ENCODE measurements around the gene ACSF3. TPM values are rescaled to one million over a fixed set of nuclear protein-coding genes. Genes with fewer than 3 reads are reported as not detected.
A peak's percentile ranks its signal among the peaks of the same experiment; 100 is the strongest.

Gene ACSF3
- total RNA-seq, 2 experiments from 2014 or later = 112 to 143 TPM

GRCh38 chr16:89094880-89095258, 1.2 kb downstream of the ACSF3 start:
- H4K20me1 ChIP-seq (ENCODE audit: insufficient read depth, low read length) = no peaks in the 10 kb centered on the region

GRCh38 chr16:89095491-89095951, 1.9 kb downstream of the ACSF3 start:
- DNase-seq (ENCODE audit: low spot score) = peak; percentile 82
- no TSS peak for BruUV-seq (replicated peaks)
- Histone ChIP-seq H3K79me2 (ENCODE audit: insufficient read depth, low read depth, low read length) (peaks cover 55% of the 10 kb centered on the region), H3K9me2 (ENCODE audit: insufficient read depth, low read length) (no peaks in the 10 kb centered on the region), H3K27ac (ENCODE audit: low read depth, low read length, poor library complexity, severe bottlenecking) (peak overlapping the region; percentile 98), H3K4me1 (ENCODE audit: insufficient read depth, low read length, poor library complexity, severe bottlenecking) (peaks cover 60% of the 10 kb centered on the region), H3K9me3 (ENCODE audit: low read length) (no peaks in the 10 kb centered on the region), H3K4me3 (ENCODE audit: low read depth, low read length, poor library complexity, severe bottlenecking) (peak overlapping the region; percentile 99), H2AFZ (ENCODE audit: low read length) (no peak overlapping the region), H4K20me1 (ENCODE audit: insufficient read depth, low read length) (no peaks in the 10 kb centered on the region), H3K36me3 (ENCODE audit: insufficient read depth, low read length) (peaks cover 45% of the 10 kb centered on the region), H3K4me2 (ENCODE audit: low read length) (peak overlapping the region; percentile 95)
- intact Hi-C loops (cut with micrococcal nuclease; ENCODE audit: unreplicated experiment) = loop anchor here (5.0 to 10.0 kb wide), 3 partner anchors 72 to 281 kb away; partner anchors contain the start of gene APRT
- POLR2A ChIA-PET = interaction anchor here (0.5 kb wide), 1 partner anchor 28 kb away, joined by 3 read pairs; no protein-coding TSS in a partner anchor
- TF ChIP-seq CTCF (conservative IDR thresholded peaks at IDR 0.05; ENCODE audit: low read length) = no peak
- no peak for TF ChIP-seq EZH2phosphoT487 (IDR thresholded peaks at IDR 0.05; ENCODE audit: borderline replicate concordance, low read depth, low read length)
- CTCF ChIA-PET (ENCODE audit: unreplicated experiment) = no interaction called here

More at GRCh38 chr16:89094880-89095258, 1.2 kb downstream of the ACSF3 start:
- Histone ChIP-seq H3K27ac (ENCODE audit: low read depth, low read length, poor library complexity, severe bottlenecking) (peak overlapping the region; percentile 98), H3K36me3 (ENCODE audit: insufficient read depth, low read length) (peaks cover 38% of the 10 kb centered on the region), H3K4me2 (ENCODE audit: low read length) (peak overlapping the region; percentile 95), H3K9me3 (ENCODE audit: low read length) (no peaks in the 10 kb centered on the region), H2AFZ (ENCODE audit: low read length) (no peak overlapping the region), H3K4me3 (ENCODE audit: low read depth, low read length, poor library complexity, severe bottlenecking) (peak overlapping the region; percentile 99), H3K9me2 (ENCODE audit: insufficient read depth, low read length) (no peaks in the 10 kb centered on the region), H3K79me2 (ENCODE audit: insufficient read depth, low read depth, low read length) (peaks cover 49% of the 10 kb centered on the region), H3K4me1 (ENCODE audit: insufficient read depth, low read length, poor library complexity, severe bottlenecking) (peaks cover 60% of the 10 kb centered on the region)
- intact Hi-C loops (cut with micrococcal nuclease; ENCODE audit: unreplicated experiment) = loop anchor here (5.0 to 10.0 kb wide), 3 partner anchors 72 to 280 kb away; partner anchors contain the start of gene APRT
- DNase-seq (ENCODE audit: low spot score) = peak; percentile 49
- TF ChIP-seq EZH2phosphoT487 (IDR thresholded peaks at IDR 0.05; ENCODE audit: borderline replicate concordance, low read depth, low read length) (no peak), CTCF (conservative IDR thresholded peaks at IDR 0.05; ENCODE audit: low read length) (no peak)
- POLR2A ChIA-PET = no interaction called here
- CTCF ChIA-PET (ENCODE audit: unreplicated experiment) = no interaction called here
- BruUV-seq (replicated peaks) = TSS peak; percentile 55

GRCh38 chr16:89096042-89096717, 2.5 kb downstream of the ACSF3 start:
- POLR2A ChIA-PET = interaction anchor here (0.5 to 2.0 kb wide), 2 partner anchors 28 to 118 kb away, joined by 3 to 9 read pairs; no protein-coding TSS in a partner anchor
- H2AFZ ChIP-seq (ENCODE audit: low read length) = no peak overlapping the region
- H3K9me3 ChIP-seq (ENCODE audit: low read length) = no peaks in the 10 kb centered on the region
- intact Hi-C loops (cut with micrococcal nuclease; ENCODE audit: unreplicated experiment) = loop anchor here (5.0 to 10.0 kb wide), 3 partner anchors 71 to 281 kb away; partner anchors contain the start of gene APRT
- H3K4me3 ChIP-seq (ENCODE audit: low read depth, low read length, poor library complexity, severe bottlenecking) = peak overlapping the region; percentile 99
- H3K36me3 ChIP-seq (ENCODE audit: insufficient read depth, low read length) = peaks cover 51% of the 10 kb centered on the region
- TF ChIP-seq CTCF (conservative IDR thresholded peaks at IDR 0.05; ENCODE audit: low read length) = no peak
- TF ChIP-seq EZH2phosphoT487 (IDR thresholded peaks at IDR 0.05; ENCODE audit: borderline replicate concordance, low read depth, low read length) = no peak
- CTCF ChIA-PET (ENCODE audit: unreplicated experiment) = no interaction called here
- no peaks in the 10 kb centered on the region for H3K9me2 ChIP-seq (ENCODE audit: insufficient read depth, low read length)
- H3K4me2 ChIP-seq (ENCODE audit: low read length) = peak overlapping the region; percentile 95
- BruUV-seq (replicated peaks) = no TSS peak
- DNase-seq (ENCODE audit: low spot score) = peak; percentile 38
- H3K4me1 ChIP-seq (ENCODE audit: insufficient read depth, low read length, poor library complexity, severe bottlenecking) = peaks cover 58% of the 10 kb centered on the region
- peak overlapping the region; percentile 98 for H3K27ac ChIP-seq (ENCODE audit: low read depth, low read length, poor library complexity, severe bottlenecking)
- no peaks in the 10 kb centered on the region for H4K20me1 ChIP-seq (ENCODE audit: insufficient read depth, low read length)
- H3K79me2 ChIP-seq (ENCODE audit: insufficient read depth, low read depth, low read length) = peaks cover 62% of the 10 kb centered on the region
